Measurements from ENCODE around the gene TLE3.

DNA sequence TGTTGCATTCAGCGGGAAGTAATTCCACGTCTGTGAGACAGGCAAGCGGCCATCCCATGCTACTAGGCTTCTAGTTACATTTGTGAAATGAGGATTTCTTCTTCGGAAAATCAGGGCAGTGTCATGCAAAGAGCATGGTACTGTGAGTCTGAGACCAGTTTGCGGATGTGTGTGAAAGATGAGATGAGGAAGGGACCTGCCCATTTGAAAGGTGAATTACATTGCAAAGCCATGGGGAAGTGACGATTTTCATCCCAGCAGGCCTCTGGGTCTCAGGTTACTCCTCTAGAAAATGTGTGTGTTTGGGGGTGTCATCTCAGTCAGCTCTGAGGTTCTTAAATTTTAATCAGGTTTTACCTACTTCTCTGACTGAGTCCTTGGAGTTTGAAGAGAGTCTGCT, 16.1 kb downstream of the TLE3 start:
- TF ChIP-seq CTCF (IDR thresholded peaks at IDR 0.05) (no peak), POLR2AphosphoS5 (IDR thresholded peaks at IDR 0.05) (no peak), POLR2A (IDR thresholded peaks at IDR 0.05) (no peak), EP300 (IDR thresholded peaks at IDR 0.05) (no peak)
